Activated effector memory CD4-positive, alpha-beta T cell treated with Interleukin-2 at 50 U/mL for 16 hours (primary cell): ENCODE results near the gene KIDINS220.

Experiments
- DNase-seq: peaks from one replicate; pipeline ENCODE4 v3.0.0-alpha.2; 2020

The KIDINS220 gene

GRCh38 chr2:8836971-8837794 lies at the start of gene KIDINS220:
Gene KIDINS220 (minus strand): TSS chr2:8837613. CDS start chr2:8827093, 10,520 bp downstream.
- DNase-seq, result peak; percentile 83

GRCh38 chr2:8886876-8887275 lies 49.5 kb upstream of the KIDINS220 start:
- no peak for DNase-seq

DNA sequence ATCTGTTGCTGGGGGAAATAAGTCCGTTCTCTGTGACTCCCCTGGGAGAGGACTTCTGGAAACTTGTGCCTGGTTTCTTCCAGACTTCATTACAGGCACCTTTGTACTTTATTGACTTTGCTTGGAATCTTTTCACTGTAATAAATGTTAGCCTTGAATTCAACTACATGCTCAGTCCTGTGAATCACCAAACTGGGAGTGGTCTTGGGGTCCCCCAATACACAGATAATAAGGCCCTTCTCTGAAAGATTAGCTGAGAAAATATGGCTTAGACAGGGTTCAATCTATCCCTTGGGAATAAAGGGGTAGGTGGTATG lies 48.7 kb upstream of the KIDINS220 start:
- DNase-seq, result no peak

- DNase-seq, result no peak
These were observed 48.2 kb upstream of the KIDINS220 start for GRCh38 chr2:8885449-8886201.

DNA sequence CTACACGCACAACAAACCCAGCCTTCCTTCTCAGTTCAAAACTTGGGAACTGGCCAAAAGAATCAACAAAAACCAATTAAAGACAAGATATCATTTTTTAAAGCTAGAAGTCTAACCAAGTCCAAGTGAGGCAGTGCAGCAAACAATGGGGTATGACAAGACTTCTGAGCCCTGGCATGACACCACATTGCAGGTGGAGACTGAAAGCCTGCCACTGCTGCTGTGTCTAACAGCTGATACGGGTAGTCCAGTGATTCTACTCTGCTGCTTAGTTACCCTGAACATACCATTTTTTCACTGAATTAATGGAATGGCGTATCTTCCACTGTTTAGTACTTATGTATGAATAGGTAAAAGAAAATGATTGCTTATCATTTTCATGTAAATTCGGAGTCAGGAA lies 47.4 kb upstream of the KIDINS220 start:
- DNase-seq, result no peak

DNA sequence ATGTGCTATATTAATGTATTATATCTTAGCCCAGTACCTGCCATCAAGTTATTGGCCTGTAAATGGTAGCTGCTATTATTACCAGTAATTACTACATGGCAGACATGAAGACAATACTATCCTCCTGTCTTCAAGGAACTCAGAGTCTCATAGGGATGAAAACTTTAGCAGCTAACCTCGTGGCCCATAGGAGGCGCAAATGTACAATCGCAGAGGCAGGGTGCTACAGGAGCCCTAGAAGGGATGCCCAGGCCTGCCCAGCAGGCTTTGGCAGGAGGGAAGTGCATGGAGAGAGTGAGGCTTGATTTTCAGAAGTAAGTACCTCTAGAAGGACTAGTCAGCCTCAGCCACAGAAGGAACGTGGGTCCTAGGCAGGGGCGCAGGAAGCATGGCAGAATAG lies 44.7 kb upstream of the KIDINS220 start:
- DNase-seq, result no peak

DNA sequence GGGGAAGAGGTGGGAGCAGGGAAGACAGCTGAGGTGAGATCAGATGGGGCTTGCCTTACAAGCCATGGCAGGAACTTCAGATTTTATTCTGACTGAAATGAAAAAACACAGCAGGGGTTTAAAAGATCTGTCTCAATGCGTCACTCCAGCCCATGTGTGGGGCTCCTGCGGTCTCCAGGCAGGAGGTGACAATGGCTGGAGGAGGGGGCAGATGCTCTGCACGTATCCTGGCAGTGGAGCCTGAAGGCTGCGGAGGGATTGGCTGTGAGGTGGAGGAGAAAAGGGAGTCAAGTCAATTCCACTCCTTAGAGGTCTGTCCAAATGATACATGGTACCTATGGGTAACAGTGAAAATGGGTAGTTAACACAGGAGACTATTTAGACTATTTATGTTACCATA lies 40.5 kb upstream of the KIDINS220 start:
- no peak for DNase-seq

- no peak for DNase-seq
These were observed 39.9 kb upstream of the KIDINS220 start for GRCh38 chr2:8877332-8877731.

DNA sequence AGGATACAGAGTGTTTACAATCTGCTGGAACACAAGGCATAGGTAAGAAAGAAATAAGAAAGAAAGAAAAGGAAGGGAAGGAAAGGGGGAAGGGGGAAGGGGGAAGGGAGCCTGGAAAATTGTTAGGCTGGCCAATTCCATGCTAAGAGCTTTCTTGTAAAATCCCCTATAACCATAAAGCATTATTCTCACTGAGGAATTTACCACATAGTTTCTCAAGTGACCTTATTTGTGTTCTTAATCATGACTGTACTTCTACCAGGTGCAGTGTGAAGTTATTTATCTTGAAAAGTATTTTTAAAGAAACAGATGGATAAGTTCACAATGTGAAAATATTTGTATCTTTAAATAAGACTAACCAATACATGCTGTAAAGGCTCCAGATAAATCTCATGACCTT lies 39.2 kb upstream of the KIDINS220 start:
- DNase-seq, result no peak

- DNase-seq, result no peak
These were observed 35.5 kb upstream of the KIDINS220 start for GRCh38 chr2:8872821-8873432.

DNA sequence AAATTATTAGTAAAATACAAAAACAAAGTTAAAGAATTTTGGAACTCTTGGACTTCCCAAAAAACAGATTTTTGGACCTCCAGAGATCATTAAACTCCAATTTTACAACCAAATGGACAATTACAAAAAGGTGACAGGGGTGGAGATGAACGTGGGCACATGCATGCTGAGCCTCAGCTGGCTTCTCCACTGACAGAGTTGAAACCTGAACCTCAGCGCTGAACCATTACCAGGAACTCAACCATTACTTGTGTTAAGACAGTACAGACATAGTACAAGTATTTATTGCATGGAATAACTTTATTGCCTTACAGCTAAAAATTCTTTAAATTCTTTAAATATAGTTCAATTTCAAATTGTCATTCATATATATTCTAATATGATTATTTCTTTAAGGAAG lies 33.0 kb upstream of the KIDINS220 start:
- DNase-seq, result no peak

GRCh38 chr2:8867363-8867762 lies 29.9 kb upstream of the KIDINS220 start:
- DNase-seq, result no peak

- no peak for DNase-seq
These were observed 26.0 kb upstream of the KIDINS220 start for GRCh38 chr2:8863331-8863953.

- DNase-seq, result no peak
These were observed 24.8 kb upstream of the KIDINS220 start for GRCh38 chr2:8862230-8862629.

GRCh38 chr2:8861797-8862196 lies 24.4 kb upstream of the KIDINS220 start:
- no peak for DNase-seq

DNA sequence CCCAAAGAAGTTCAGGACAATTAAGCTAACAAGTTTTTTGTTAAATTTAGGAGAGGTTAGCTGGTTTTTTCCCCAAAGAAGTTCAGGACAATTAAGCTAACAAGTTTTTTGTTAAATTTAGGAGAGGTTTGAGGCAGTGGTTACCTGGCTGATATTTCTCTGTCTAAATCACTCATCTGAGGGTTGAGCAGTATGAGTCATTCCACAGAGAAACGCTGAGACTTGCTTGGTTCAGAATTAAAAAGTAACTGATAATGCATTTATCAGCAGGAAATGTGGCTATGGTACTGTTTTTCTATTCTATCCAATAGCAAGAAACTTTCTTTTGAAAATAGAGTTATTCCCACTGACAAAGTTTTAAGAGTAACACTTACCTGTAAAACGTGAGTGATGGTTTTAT lies 22.8 kb upstream of the KIDINS220 start:
- no peak for DNase-seq

DNA sequence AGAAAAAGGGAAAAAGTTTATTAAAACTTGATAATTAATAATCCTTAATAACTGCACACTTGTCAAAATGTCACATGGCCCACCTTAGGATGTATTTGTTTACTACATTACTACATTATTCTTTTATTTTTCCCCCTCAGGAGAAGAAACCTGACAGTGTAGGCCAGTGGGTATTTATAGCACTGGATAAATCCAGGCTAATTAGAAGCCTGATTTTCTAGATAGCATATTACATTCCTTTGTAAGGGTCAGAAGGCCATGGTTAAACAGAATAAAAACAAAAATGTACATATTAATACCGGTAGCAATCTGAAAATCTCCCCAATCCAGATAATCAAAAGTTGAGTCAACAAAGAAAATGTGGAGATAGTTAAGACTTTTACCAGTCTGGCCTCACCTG lies 21.5 kb upstream of the KIDINS220 start:
- DNase-seq, result no peak

GRCh38 chr2:8858264-8858663 lies 20.9 kb upstream of the KIDINS220 start:
- DNase-seq, result no peak

DNA sequence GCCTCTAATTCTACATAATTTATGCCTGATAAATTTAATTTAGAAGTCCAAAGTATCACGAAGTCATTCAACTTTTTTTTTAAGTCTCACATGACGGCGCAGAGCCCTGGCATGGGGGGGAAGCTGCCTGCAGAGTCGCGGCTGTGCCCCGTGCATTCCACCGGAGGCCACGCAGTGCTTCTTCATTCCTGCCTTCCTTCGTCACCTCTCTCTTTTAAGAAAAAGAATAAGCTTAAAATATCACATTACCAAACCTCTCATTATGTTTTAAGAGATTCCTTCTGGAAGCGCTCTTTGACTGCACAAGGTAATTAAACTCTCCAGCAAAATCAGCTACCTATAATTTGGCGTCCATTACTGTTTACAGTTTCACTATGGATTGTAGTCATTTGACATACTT lies 20.3 kb upstream of the KIDINS220 start:
- DNase-seq, result no peak

GRCh38 chr2:8856176-8856575 lies 18.8 kb upstream of the KIDINS220 start:
- no peak for DNase-seq

DNA sequence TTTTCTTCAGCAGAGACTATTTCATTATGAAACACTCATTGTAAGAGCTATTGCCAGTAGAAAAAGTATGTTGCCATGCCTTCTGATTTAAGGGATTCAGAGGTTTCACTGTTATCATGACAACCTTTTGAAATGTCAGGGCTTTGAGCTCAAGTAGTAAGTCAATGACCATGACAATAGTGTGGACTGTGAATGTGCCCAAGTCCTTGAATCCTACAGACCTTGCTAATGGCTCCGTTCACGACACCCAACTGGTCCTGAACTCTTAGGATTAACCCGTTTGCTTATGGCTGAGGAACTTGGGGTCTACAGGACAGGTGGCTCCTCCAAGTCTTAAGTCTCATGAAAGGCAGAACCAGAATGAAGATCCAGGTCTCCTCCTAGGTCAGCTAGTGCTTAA lies 17.6 kb upstream of the KIDINS220 start:
- DNase-seq, result no peak

DNA sequence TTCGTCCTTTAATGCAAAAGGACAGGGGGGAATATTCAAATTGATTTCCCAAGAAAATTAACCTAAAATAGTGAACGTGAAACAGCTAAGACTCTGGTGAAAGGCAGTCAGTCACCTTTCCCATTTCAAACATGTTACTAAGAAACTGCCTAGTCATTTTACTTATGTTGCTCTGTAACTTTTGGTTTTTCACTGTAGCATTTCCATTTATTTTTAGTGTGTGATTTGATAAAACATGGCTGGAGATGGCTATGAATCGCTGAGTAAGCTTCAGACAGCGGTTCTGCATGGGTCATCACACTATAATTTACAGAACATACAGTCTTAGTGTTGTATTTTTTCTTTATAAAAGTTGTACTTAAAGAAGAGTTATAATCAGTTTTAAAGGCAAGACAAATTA lies 16.0 kb upstream of the KIDINS220 start:
- DNase-seq, result no peak

GRCh38 chr2:8851811-8852560 lies 14.6 kb upstream of the KIDINS220 start:
- no peak for DNase-seq
